ENCODE data around the gene KBTBD2.

GRCh38 chr7:32870298-32870697, 21.3 kb downstream of the KBTBD2 start:
- no peak for TF ChIP-seq CTCF (IDR thresholded peaks at IDR 0.05; ENCODE audit: insufficient read depth, low read length, poor library complexity, severe bottlenecking)
- TF ChIP-seq EZH2phosphoT487 (conservative IDR thresholded peaks at IDR 0.05; ENCODE audit: low read length): no peak

All from SU-DHL-6 (cell line).